GM23338 (cell line): ENCODE results near the gene KIRREL3. TPM values are rescaled to one million over a fixed set of nuclear protein-coding genes. Genes with fewer than 3 reads are reported as not detected.

Source experiments
- ATAC-seq: fragments of 200-7000 bp; cut with Tn5 transposase; 3 replicates; pipeline ENCODE4 v1.9.1; 2020
- DNase-seq: peaks from one replicate; pipeline ENCODE4 v3.0.0-alpha.2; 2015; ENCODE audit warnings: low spot score
- H2AFZ ChIP-seq: fragments of 200-600 bp; sonication (generic); 2 replicates; pipeline ENCODE4 v1.8.0; 2016; ENCODE audit warnings: antibody characterized with exemption, mild to moderate bottlenecking, moderate library complexity
- H3F3A ChIP-seq: fragments of 200-600 bp; sonication (generic); replicated peaks from 2 replicates; pipeline ENCODE4 v1.8.0; 2017; ENCODE audit warnings: antibody characterized with exemption, mixed run types, low read depth
- H3K27ac ChIP-seq: fragments of 200-600 bp; sonication (generic); 2 replicates; pipeline ENCODE4 v1.6.1; 2016; ENCODE audit warnings: low read depth
- H3K27me3 ChIP-seq: fragments of 200-600 bp; sonication (generic); 2 replicates; pipeline ENCODE4 v1.8.0; 2016; ENCODE audit warnings: mild to moderate bottlenecking, mixed run types, moderate library complexity; ENCODE audit not compliant: insufficient read depth
- H3K36me3 ChIP-seq: fragments of 200-600 bp; sonication (generic); 2 replicates; pipeline ENCODE4 v1.8.0; 2016; ENCODE audit warnings: mild to moderate bottlenecking; ENCODE audit not compliant: insufficient read depth
- H3K4me1 ChIP-seq: fragments of 200-600 bp; sonication (generic); 2 replicates; pipeline ENCODE4 v1.8.0; 2016; ENCODE audit warnings: mild to moderate bottlenecking, moderate library complexity; ENCODE audit not compliant: insufficient read depth
- H3K4me2 ChIP-seq: fragments of 200-600 bp; sonication (generic); 2 replicates; pipeline ENCODE4 v1.7.1; 2017; ENCODE audit warnings: mixed run types
- H3K4me3 ChIP-seq: fragments of 200-600 bp; sonication (generic); 2 replicates; pipeline ENCODE4 v1.6.1; 2016; ENCODE audit warnings: mixed run types
- H3K79me2 ChIP-seq: fragments of 200-600 bp; sonication (generic); replicated peaks from 2 replicates; pipeline ENCODE4 v1.8.0; 2017; ENCODE audit warnings: mild to moderate bottlenecking; ENCODE audit not compliant: insufficient read depth
- H3K9me2 ChIP-seq: fragments of 200-600 bp; sonication (generic); 2 replicates; pipeline ENCODE4 v1.8.0; 2017; ENCODE audit not compliant: insufficient read depth
- H4K20me1 ChIP-seq: fragments of 200-600 bp; sonication (generic); replicated peaks from 2 replicates; pipeline ENCODE4 v1.8.0; 2017; ENCODE audit warnings: mild to moderate bottlenecking; ENCODE audit not compliant: insufficient read depth
- H3K27ac Mint-ChIP-seq: 2 replicates; pipeline ENCODE4 v1.8.0; 2020; ENCODE audit warnings: inconsistent platforms, mild to moderate bottlenecking, moderate library complexity, mixed read lengths
- H3K27me3 Mint-ChIP-seq: 3 replicates; pipeline ENCODE4 v1.8.0; 2022; ENCODE audit warnings: low read depth, mild to moderate bottlenecking, moderate library complexity, mixed read lengths, inconsistent platforms; ENCODE audit not compliant: insufficient read depth, poor library complexity
- H3K36me3 Mint-ChIP-seq: 3 replicates; pipeline ENCODE4 v1.8.0; 2021; ENCODE audit warnings: low read depth, mild to moderate bottlenecking, inconsistent platforms, moderate library complexity, mixed read lengths
- H3K4me1 Mint-ChIP-seq: 3 replicates; pipeline ENCODE4 v1.8.0; 2020; ENCODE audit warnings: mild to moderate bottlenecking, inconsistent platforms, mixed read lengths
- H3K4me3 Mint-ChIP-seq: 3 replicates; pipeline ENCODE4 v1.8.0; 2021; ENCODE audit warnings: moderate library complexity, mild to moderate bottlenecking, inconsistent platforms, mixed read lengths
- H3K9me3 Mint-ChIP-seq: 3 replicates; pipeline ENCODE4 v1.8.0; 2020; ENCODE audit warnings: moderate library complexity, mild to moderate bottlenecking, inconsistent platforms, mixed read lengths
- CREB1 ChIP-seq: fragments of 250-450 bp; sonication (Bioruptor Pico); IDR thresholded peaks from 2 replicates; pipeline ENCODE4 v1.5.0; 2020; ENCODE audit warnings: low read depth, mild to moderate bottlenecking, moderate library complexity
- EZH2 ChIP-seq: fragments of 200-600 bp; sonication (generic); IDR thresholded peaks from one replicate; pipeline ENCODE4 v1.8.0; 2017; ENCODE audit warnings: antibody characterized with exemption, mild to moderate bottlenecking, low read depth; ENCODE audit not compliant: unreplicated experiment
- EZH2phosphoT487 ChIP-seq: fragments of 200-600 bp; sonication (generic); IDR thresholded peaks from one replicate; pipeline ENCODE4 v1.8.1; 2018; ENCODE audit warnings: antibody characterized with exemption; ENCODE audit not compliant: unreplicated experiment
- JUNB ChIP-seq: IDR thresholded peaks from one replicate; pipeline ENCODE4 v1.6.1; 2016; ENCODE audit warnings: antibody characterized with exemption; ENCODE audit not compliant: unreplicated experiment
- NANOG ChIP-seq: IDR thresholded peaks from 2 replicates; pipeline ENCODE4 v1.6.1; 2016; ENCODE audit warnings: antibody characterized with exemption, borderline replicate concordance
- POLR2AphosphoS5 ChIP-seq: IDR thresholded peaks from 2 replicates; pipeline ENCODE4 v1.6.1; 2016; ENCODE audit warnings: antibody characterized with exemption, low read depth
- STAT1 ChIP-seq: IDR thresholded peaks from one replicate; pipeline ENCODE4 v1.6.1; 2016; ENCODE audit warnings: antibody characterized with exemption; ENCODE audit not compliant: unreplicated experiment
- ZNF114 ChIP-seq: fragments of 250-450 bp; sonication (Bioruptor Pico); IDR thresholded peaks from 2 replicates; pipeline ENCODE4 v1.5.0; 2020; ENCODE audit warnings: mild to moderate bottlenecking, moderate library complexity
- ZNF331 ChIP-seq: fragments of 250-450 bp; sonication (Bioruptor Pico); IDR thresholded peaks from 2 replicates; pipeline ENCODE4 v1.5.0; 2020; ENCODE audit warnings: low read depth, mild to moderate bottlenecking, moderate library complexity
- polyA plus RNA-seq: library from polyadenylated mRNA; unstranded; fragments of >200 nt; fragmentation: Nextera tagmentation; extraction: Ambion mirVana; gene quantifications from 2 replicates; pipeline ENCODE4 v1.2.1, GENCODE V29; 2016
- total RNA-seq: library from RNA; depleted of rRNA; stranded (reverse); fragments of >200 nt; shearing (Covaris generic); gene quantifications from 2 replicates; pipeline ENCODE4 v1.2.3, GENCODE V29; 2014
- TF ChIP-seq, protein P1 (sequence below): fragments of 250-450 bp; sonication (Bioruptor Pico); IDR thresholded peaks from 2 replicates; pipeline ENCODE4 v1.5.0; 2020; ENCODE audit warnings: mild to moderate bottlenecking, moderate library complexity
- TF ChIP-seq, protein P2 (sequence below), 2 experiments: fragments of 200-600 bp in 1 of 2; sonication (generic) in 1 of 2; conservative IDR thresholded peaks; 2 replicates each; pipeline versions ENCODE4 v1.5.1 to v1.6.1; 2016 to 2017; ENCODE audit warnings: antibody characterized with exemption in 2 of 2, low read depth in 2 of 2, mild to moderate bottlenecking in 2 of 2, moderate library complexity in 1 of 2
- TF ChIP-seq, protein P3 (sequence below): IDR thresholded peaks from one replicate; pipeline ENCODE4 v1.6.1; 2018; ENCODE audit warnings: antibody characterized with exemption; ENCODE audit not compliant: unreplicated experiment
- TF ChIP-seq, protein P4 (sequence below): IDR thresholded peaks from 2 replicates; pipeline ENCODE4 v1.6.1; 2016; ENCODE audit warnings: antibody characterized with exemption

Gene KIRREL3
- total and polyA plus RNA-seq, 2 experiments from 2014 or later = 0.13 to 1.5 TPM

DNA sequence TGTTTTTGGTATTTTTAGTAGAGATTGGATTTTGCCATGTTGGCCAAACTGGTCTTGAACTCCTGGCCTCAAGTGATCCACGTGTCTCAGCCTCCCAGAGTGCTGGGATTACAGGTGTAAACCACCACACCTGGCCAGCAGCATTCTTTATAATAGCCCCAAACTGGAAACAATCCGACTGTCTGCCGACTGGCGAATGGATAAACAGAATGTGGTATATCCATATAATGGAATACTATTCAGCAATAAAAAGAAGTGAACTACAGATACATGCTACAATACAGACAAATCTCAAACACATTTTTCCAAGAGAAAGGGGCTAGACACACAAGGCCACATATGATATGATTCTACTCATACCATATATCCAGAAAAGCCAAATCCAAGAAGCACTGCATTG lies 493.8 kb downstream of the KIRREL3 start:
- peaks cover 4% of the 10 kb centered on the region for H3K27me3 Mint-ChIP-seq
- H3K4me3 ChIP-seq = no peak overlapping the region

More for the DNA sequence above, 493.8 kb downstream of the KIRREL3 start:
- Histone ChIP-seq H4K20me1 (no peaks in the 10 kb centered on the region), H3K79me2 (no peaks in the 10 kb centered on the region), H3K4me1 (peaks cover 21% of the 10 kb centered on the region), H3F3A (no peaks in the 10 kb centered on the region), H3K27me3 (no peaks in the 10 kb centered on the region), H3K36me3 (peaks cover 5% of the 10 kb centered on the region; the same call in 1 of the 2 replicates), H3K4me2 (no peak overlapping the region), H3K9me2 (no peaks in the 10 kb centered on the region), H2AFZ (no peak overlapping the region), H3K27ac (no peak overlapping the region)
- H3K36me3 Mint-ChIP-seq = peaks cover 3% of the 10 kb centered on the region; the same call in 1 of the 3 replicates
- H3K4me1 Mint-ChIP-seq = peaks cover 18% of the 10 kb centered on the region
- no peak overlapping the region for H3K4me3 Mint-ChIP-seq
- TF ChIP-seq, protein P1, sequence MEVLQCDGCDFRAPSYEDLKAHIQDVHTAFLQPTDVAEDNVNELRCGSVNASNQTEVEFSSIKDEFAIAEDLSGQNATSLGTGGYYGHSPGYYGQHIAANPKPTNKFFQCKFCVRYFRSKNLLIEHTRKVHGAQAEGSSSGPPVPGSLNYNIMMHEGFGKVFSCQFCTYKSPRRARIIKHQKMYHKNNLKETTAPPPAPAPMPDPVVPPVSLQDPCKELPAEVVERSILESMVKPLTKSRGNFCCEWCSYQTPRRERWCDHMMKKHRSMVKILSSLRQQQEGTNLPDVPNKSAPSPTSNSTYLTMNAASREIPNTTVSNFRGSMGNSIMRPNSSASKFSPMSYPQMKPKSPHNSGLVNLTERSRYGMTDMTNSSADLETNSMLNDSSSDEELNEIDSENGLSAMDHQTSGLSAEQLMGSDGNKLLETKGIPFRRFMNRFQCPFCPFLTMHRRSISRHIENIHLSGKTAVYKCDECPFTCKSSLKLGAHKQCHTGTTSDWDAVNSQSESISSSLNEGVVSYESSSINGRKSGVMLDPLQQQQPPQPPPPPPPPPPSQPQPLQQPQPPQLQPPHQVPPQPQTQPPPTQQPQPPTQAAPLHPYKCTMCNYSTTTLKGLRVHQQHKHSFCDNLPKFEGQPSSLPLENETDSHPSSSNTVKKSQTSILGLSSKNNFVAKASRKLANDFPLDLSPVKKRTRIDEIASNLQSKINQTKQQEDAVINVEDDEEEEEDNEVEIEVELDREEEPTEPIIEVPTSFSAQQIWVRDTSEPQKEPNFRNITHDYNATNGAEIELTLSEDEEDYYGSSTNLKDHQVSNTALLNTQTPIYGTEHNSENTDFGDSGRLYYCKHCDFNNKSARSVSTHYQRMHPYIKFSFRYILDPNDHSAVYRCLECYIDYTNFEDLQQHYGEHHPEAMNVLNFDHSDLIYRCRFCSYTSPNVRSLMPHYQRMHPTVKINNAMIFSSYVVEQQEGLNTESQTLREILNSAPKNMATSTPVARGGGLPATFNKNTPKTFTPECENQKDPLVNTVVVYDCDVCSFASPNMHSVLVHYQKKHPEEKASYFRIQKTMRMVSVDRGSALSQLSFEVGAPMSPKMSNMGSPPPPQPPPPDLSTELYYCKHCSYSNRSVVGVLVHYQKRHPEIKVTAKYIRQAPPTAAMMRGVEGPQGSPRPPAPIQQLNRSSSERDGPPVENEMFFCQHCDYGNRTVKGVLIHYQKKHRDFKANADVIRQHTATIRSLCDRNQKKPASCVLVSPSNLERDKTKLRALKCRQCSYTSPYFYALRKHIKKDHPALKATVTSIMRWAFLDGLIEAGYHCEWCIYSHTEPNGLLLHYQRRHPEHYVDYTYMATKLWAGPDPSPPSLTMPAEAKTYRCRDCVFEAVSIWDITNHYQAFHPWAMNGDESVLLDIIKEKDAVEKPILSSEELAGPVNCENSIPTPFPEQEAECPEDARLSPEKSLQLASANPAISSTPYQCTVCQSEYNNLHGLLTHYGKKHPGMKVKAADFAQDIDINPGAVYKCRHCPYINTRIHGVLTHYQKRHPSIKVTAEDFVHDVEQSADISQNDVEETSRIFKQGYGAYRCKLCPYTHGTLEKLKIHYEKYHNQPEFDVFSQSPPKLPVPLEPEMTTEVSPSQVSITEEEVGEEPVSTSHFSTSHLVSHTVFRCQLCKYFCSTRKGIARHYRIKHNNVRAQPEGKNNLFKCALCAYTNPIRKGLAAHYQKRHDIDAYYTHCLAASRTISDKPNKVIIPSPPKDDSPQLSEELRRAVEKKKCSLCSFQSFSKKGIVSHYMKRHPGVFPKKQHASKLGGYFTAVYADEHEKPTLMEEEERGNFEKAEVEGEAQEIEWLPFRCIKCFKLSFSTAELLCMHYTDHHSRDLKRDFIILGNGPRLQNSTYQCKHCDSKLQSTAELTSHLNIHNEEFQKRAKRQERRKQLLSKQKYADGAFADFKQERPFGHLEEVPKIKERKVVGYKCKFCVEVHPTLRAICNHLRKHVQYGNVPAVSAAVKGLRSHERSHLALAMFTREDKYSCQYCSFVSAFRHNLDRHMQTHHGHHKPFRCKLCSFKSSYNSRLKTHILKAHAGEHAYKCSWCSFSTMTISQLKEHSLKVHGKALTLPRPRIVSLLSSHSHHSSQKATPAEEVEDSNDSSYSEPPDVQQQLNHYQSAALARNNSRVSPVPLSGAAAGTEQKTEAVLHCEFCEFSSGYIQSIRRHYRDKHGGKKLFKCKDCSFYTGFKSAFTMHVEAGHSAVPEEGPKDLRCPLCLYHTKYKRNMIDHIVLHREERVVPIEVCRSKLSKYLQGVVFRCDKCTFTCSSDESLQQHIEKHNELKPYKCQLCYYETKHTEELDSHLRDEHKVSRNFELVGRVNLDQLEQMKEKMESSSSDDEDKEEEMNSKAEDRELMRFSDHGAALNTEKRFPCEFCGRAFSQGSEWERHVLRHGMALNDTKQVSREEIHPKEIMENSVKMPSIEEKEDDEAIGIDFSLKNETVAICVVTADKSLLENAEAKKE (CRISPR knock-in tag) = no peak
- TF ChIP-seq, protein P2, sequence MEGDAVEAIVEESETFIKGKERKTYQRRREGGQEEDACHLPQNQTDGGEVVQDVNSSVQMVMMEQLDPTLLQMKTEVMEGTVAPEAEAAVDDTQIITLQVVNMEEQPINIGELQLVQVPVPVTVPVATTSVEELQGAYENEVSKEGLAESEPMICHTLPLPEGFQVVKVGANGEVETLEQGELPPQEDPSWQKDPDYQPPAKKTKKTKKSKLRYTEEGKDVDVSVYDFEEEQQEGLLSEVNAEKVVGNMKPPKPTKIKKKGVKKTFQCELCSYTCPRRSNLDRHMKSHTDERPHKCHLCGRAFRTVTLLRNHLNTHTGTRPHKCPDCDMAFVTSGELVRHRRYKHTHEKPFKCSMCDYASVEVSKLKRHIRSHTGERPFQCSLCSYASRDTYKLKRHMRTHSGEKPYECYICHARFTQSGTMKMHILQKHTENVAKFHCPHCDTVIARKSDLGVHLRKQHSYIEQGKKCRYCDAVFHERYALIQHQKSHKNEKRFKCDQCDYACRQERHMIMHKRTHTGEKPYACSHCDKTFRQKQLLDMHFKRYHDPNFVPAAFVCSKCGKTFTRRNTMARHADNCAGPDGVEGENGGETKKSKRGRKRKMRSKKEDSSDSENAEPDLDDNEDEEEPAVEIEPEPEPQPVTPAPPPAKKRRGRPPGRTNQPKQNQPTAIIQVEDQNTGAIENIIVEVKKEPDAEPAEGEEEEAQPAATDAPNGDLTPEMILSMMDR (conservative IDR thresholded peaks at IDR 0.05; ENCODE audit: low read depth in 2 of 2) = no peak
- TF ChIP-seq JUNB (no peak), ZNF331 (CRISPR knock-in tag) (no peak), POLR2AphosphoS5 (no peak), EZH2 (no peak), NANOG (no peak), STAT1 (no peak), ZNF114 (CRISPR knock-in tag) (no peak), CREB1 (CRISPR knock-in tag) (no peak), EZH2phosphoT487 (no peak)
- TF ChIP-seq, protein P3, sequence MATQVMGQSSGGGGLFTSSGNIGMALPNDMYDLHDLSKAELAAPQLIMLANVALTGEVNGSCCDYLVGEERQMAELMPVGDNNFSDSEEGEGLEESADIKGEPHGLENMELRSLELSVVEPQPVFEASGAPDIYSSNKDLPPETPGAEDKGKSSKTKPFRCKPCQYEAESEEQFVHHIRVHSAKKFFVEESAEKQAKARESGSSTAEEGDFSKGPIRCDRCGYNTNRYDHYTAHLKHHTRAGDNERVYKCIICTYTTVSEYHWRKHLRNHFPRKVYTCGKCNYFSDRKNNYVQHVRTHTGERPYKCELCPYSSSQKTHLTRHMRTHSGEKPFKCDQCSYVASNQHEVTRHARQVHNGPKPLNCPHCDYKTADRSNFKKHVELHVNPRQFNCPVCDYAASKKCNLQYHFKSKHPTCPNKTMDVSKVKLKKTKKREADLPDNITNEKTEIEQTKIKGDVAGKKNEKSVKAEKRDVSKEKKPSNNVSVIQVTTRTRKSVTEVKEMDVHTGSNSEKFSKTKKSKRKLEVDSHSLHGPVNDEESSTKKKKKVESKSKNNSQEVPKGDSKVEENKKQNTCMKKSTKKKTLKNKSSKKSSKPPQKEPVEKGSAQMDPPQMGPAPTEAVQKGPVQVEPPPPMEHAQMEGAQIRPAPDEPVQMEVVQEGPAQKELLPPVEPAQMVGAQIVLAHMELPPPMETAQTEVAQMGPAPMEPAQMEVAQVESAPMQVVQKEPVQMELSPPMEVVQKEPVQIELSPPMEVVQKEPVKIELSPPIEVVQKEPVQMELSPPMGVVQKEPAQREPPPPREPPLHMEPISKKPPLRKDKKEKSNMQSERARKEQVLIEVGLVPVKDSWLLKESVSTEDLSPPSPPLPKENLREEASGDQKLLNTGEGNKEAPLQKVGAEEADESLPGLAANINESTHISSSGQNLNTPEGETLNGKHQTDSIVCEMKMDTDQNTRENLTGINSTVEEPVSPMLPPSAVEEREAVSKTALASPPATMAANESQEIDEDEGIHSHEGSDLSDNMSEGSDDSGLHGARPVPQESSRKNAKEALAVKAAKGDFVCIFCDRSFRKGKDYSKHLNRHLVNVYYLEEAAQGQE = no peak
- TF ChIP-seq, protein P4, sequence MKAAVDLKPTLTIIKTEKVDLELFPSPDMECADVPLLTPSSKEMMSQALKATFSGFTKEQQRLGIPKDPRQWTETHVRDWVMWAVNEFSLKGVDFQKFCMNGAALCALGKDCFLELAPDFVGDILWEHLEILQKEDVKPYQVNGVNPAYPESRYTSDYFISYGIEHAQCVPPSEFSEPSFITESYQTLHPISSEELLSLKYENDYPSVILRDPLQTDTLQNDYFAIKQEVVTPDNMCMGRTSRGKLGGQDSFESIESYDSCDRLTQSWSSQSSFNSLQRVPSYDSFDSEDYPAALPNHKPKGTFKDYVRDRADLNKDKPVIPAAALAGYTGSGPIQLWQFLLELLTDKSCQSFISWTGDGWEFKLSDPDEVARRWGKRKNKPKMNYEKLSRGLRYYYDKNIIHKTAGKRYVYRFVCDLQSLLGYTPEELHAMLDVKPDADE = no peak
- ATAC-seq (no peak), DNase-seq (no peak)
- H3K27ac Mint-ChIP-seq = no peak overlapping the region
- peaks cover 15% of the 10 kb centered on the region for H3K9me3 Mint-ChIP-seq
